ENCODE measurements around the gene SIGLEC14.
"Not testable (repeated sequence)": the region's sequence is repeated elsewhere in the genome, so short reads cannot be mapped to it uniquely, and the experiment has no call there.

The SIGLEC14 gene

GRCh38 chr19:51675911-51676565 lies 29.4 kb upstream of the SIGLEC14 start:
- not testable (repeated sequence) for DNase-seq (ENCODE audit: low read depth in 2 of 2, low spot score in 1 of 2)

- DNase-seq (ENCODE audit: low read depth in 2 of 2, low spot score in 1 of 2) = no peak
These were observed 21.6 kb upstream of the SIGLEC14 start for GRCh38 chr19:51668216-51668615.

DNA sequence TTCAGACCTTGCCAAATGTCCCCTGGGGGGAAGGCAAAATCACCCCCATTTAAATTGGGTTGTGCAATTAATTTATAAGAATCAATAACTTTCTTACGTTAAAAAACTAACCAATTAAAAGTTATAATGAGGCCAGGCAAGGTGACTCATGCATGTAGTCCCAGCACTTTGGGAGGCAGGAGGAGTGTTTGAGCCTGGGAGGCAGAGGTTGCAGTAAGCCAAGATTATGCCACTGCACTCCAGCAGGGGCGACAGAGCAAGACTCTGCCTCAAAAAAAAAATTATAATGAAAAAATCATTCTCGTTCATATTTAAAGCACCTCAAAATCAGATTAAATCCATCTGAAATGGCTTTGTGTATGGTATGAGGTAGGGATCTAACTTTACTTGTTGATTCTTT lies 18.4 kb upstream of the SIGLEC14 start:
- DNase-seq (ENCODE audit: low read depth in 2 of 2, low spot score in 1 of 2) = no peak

- no peak for DNase-seq (ENCODE audit: low read depth in 2 of 2, low spot score in 1 of 2)
These were observed 17.5 kb upstream of the SIGLEC14 start for GRCh38 chr19:51664131-51664530.

GRCh38 chr19:51663650-51664049 lies 17.0 kb upstream of the SIGLEC14 start:
- no peak for DNase-seq (ENCODE audit: low read depth in 2 of 2, low spot score in 1 of 2)

DNA sequence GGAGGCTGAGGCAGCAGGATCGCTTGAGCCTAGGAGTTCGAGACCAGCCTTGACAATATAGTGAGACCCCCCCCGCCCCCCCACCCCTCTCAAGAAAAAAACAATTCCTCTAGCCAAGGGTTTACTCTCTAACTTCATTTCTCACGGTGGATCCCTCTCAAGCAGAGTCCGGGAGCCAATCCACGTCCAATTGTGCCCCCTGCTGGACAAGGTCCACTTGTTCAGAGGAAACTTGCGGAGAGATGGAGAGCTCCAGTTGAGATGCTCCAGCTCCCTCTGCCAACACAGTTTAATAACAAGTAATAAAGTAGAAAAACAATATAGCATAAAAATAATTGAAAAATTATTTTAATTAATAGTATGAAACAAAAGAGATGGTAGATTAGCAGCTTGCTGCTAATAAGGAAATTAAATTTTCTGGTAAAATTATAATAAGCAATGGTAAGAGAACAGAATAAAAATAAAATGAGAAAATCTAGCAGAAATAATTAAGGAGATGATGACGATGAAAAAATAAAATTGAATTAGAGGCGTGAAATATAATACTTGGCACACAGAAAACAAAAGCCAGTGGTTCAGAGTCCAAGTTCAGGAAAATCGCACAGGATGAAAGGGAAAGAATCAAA lies 14.5 kb upstream of the SIGLEC14 start:
- peak in 1 of 2 donors; percentile 8 for DNase-seq (ENCODE audit: low read depth in 2 of 2, low spot score in 1 of 2)

- no peak for DNase-seq (ENCODE audit: low read depth in 2 of 2, low spot score in 1 of 2)
These were observed 8.2 kb upstream of the SIGLEC14 start for GRCh38 chr19:51654783-51655182.

DNA sequence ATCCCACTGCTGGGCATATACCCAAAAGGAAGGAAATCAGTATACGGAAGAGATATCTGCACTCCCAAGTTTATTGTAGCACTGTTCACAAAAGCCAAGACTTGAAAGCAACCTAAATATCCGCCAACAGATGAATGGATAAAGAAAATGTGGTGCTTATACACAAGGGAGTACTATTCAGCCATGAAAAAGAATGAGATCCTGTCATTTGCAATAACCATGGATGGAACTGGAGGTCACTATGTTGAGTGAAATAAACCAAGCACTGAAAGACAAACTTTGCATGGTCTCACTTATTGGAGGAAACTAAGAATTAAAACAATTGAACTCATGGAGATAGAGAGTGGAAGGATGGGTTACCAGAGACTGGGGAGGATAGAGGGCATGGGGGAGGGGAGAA lies 6.5 kb upstream of the SIGLEC14 start:
- DNase-seq (ENCODE audit: low read depth in 2 of 2, low spot score in 1 of 2) = no peak

GRCh38 chr19:51652266-51652665 lies 5.6 kb upstream of the SIGLEC14 start:
- no peak for DNase-seq (ENCODE audit: low read depth in 2 of 2, low spot score in 1 of 2)

GRCh38 chr19:51651216-51651846 lies 4.7 kb upstream of the SIGLEC14 start:
- no peak for DNase-seq (ENCODE audit: low read depth in 2 of 2, low spot score in 1 of 2)

DNA sequence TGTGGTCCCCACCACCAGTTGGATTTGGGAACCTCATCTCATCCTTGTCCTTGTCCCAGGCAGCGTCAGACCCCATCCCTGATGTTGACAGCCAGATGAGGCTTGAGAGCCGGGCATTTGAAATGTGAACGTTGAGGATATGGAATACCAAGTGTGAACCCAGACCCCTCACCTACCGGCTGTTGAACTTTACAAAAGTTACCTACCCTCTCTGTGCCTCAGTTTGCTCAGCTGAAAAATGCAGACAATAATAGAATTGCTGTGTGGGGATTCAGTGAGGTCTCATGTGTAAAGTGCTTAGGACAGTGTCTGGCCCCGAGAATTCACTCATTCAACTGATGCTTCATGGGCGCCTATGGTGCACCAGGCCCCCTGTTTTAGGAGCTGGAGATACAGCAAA lies 693 bp upstream of the SIGLEC14 start:
- no peak for DNase-seq (ENCODE audit: low read depth in 2 of 2, low spot score in 1 of 2)

- no peak for DNase-seq (ENCODE audit: low read depth in 2 of 2, low spot score in 1 of 2)
These were observed 1.9 kb downstream of the SIGLEC14 start for GRCh38 chr19:51644636-51645271.

GRCh38 chr19:51641648-51642047 lies 5.0 kb downstream of the SIGLEC14 start:
- DNase-seq (ENCODE audit: low read depth in 2 of 2, low spot score in 1 of 2) = no peak

- no peak for DNase-seq (ENCODE audit: low read depth in 2 of 2, low spot score in 1 of 2)
These were observed 6.2 kb downstream of the SIGLEC14 start for GRCh38 chr19:51640386-51640785.

- DNase-seq (ENCODE audit: low read depth in 2 of 2, low spot score in 1 of 2) = no peak
These were observed 6.7 kb downstream of the SIGLEC14 start for GRCh38 chr19:51639916-51640315.

DNA sequence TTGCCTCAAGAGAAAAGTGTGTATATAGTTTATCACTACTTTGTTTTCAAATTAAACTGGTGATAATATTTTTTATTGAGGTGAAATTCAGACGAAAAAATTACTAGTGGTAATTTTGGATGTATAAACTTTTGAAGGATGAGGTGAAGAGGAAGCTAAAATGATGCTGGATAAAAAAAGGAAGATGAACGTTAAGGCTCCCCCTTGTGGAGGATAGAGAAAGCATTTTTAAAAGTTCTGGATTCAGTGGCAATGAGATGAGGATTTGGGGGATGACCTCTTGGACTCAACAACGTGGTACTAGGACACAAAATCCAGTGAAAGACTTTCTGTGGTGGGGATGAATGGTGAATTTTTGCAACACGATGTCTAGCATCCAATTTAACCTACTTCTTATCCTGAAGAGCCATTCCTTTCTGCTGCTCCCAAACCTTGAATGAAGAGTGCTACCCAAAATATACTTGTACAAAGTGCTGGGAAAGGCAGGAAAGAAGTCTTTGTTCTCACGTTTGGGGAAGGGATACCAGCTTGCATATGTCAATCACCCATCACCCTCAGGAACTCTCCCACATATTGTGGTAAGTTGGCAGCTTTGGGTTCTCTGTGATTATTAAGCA lies 9.2 kb downstream of the SIGLEC14 start:
- no peak for DNase-seq (ENCODE audit: low read depth in 2 of 2, low spot score in 1 of 2)

DNA sequence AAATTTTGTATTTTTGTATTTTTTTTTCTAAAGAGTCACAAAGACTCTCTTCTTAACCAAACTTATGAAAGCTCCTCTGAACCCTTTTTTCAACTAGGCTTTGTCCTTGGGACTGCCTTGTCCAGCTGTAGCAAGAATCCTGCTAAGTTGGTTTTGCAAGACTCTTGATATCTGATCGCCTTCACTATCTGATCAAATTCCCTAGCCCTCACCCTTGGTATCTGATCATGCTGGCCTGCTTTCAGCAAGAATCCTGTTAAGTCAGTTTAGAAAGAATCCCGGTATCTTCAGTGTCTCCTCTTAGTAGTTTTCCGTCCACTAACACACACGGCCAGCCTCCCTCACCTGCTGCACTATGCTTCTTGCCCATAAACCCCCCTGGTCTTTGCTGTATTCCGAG lies 14.5 kb downstream of the SIGLEC14 start:
- no peak for DNase-seq (ENCODE audit: low read depth in 2 of 2, low spot score in 1 of 2)

GRCh38 chr19:51630315-51630714 lies 16.3 kb downstream of the SIGLEC14 start, which contains the start of gene SIGLEC5:
TSS of gene SIGLEC5 (minus strand) at chr19:51630401. CDS start at chr19:51630335, 66 bp downstream.
- DNase-seq (ENCODE audit: low read depth in 2 of 2, low spot score in 1 of 2) = not testable (repeated sequence)

DNA sequence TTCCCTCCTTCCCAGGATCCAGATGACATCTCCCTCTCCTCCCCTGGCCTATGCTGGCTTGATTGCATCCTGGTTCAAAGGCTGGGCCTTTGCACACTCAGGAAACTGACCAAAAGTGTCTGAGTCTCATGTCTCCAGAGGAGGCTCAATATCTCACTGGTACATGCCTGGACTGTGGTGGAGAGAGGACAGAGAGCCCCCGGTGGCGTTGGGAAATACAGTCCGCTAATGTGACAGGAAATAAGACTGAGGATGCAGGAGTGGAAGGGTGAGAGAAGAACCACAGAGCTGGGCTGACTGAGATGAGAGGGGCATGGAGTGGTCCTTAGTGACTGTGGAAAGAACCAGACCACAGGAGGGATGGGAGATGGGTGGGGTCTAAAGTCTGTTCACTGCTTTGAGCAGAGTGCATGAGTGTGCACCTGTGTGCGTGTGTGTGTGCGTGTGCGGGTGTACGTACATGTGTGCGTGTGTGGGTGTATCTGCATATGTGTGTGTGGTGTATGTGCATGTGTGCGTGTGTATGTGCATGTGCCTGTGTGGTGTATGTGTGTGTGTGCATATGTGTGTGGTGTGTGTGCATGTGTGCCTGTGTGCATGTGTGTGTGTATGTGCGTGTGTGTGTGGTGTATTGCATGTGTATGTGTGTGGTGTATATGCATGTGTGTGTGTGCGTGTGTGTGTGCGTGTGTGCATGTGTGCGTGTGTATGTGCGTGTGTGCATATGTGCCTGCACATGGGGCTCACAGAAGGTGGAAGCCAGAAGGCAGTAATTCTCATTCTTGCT lies 18.3 kb downstream of the SIGLEC14 start:
- DNase-seq (ENCODE audit: low read depth in 2 of 2, low spot score in 1 of 2) = no peak

DNA sequence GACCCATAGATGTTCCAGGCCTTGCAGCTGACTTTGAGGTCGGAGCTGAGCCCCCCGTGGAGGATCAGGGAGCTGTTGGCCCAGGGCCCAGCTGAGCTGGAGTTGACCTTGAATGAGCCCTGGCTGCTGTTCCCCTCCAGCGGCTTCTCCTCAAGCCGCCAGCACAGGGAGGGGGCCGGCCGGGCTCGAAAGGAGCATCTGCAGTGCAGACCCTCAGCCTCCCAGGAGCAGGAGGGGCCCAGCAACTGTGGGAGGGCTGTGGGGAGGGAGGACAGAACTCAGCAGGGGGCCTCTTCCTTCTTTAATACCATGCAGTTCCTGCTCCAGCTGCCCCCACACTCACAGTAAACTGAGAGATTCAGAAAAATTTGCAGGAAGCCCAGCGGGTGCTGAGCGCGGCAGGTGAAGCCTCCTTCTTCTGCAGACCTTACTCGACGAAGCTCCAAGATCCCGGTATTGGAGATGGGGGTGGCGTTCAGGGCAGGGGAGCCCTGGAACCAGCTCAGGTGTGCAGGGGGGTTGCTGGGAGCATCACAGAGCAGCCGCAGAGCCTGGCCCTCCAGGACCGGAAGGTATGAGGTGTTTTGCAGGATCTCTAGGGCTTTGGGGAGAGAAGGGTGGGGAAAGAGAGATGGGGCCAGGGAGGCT lies 19.0 kb downstream of the SIGLEC14 start:
- DNase-seq (ENCODE audit: low read depth in 2 of 2, low spot score in 1 of 2) = no peak
